Dendritic cell treated with granulocyte-macrophage colony-stimulating factor and Interleukin-4, amounts not matched to agents 40 ng/mL and 50 ng/mL, for 4 days (primary cell): ENCODE results near the gene C5orf63.
"Not testable (repeated sequence)": the region's sequence is repeated elsewhere in the genome, so short reads cannot be mapped to it uniquely, and the experiment has no call there.

Experiments used
- H3K27ac Mint-ChIP-seq: one replicate; pipeline ENCODE4 v1.8.0; 2022; ENCODE audit warnings: mild to moderate bottlenecking, mixed read lengths
- H3K27me3 Mint-ChIP-seq: one replicate; pipeline ENCODE4 v1.8.0; 2022; ENCODE audit warnings: mild to moderate bottlenecking, mixed read lengths
- H3K36me3 Mint-ChIP-seq: one replicate; pipeline ENCODE4 v1.8.0; 2022; ENCODE audit warnings: low read depth, mixed read lengths
- H3K4me1 Mint-ChIP-seq: one replicate; pipeline ENCODE4 v1.8.0; 2022; ENCODE audit warnings: low read depth, mixed read lengths
- H3K4me3 Mint-ChIP-seq: one replicate; pipeline ENCODE4 v1.8.0; 2022; ENCODE audit warnings: mild to moderate bottlenecking, moderate library complexity, mixed read lengths
- H3K9me3 Mint-ChIP-seq: one replicate; pipeline ENCODE4 v1.8.0; 2022; ENCODE audit warnings: mixed read lengths
- intact Hi-C: fragments of 100-400 bp; cut with micrococcal nuclease; formaldehyde crosslinking; loops from one replicate; pipeline ENCODE4 v1.15.0; 2022

Gene C5orf63

DNA sequence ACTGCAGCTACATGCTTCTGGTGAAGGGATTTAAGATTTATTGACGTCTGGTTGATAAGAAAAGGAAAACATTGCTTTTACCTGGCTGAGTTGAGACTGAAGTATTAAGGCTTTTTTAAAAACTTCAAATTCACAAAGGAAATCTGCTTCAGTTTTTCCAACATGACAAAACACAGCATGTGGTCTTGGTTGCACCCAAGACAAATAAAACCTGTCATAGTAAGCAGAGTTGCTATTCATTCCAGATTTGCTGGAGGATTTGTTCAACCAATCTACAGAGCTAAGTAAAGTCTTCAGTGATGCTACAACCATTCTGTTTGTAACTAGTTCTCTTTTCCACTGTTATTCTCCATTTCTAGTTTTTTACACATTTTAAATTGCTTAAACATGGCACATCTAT lies 11.3 kb downstream of the C5orf63 start:
- no peaks in the 10 kb centered on the region for H3K4me1 Mint-ChIP-seq
- H3K27me3 Mint-ChIP-seq = no peaks in the 10 kb centered on the region
- H3K4me3 Mint-ChIP-seq = no peak overlapping the region

DNA sequence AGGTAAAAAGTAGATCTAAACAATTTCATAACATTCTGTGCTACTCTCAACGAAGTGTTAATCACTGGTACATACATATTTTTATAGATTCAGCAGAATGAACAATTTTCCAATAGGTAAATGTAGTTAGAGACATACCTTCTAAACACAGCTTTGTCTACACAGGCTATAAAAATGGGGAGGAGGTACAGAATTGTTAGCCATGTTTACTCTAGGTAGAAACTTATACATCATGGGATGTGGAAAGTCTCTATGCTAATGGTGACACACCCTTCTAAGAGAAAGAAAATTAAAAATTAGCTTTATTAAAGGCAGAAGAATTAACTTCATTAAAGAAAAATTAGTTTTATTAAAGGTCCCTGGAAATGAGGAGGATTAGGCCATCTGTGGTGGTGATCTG lies 11.8 kb downstream of the C5orf63 start:
- Mint-ChIP-seq H3K4me3 (no peak overlapping the region), H3K36me3 (no peaks in the 10 kb centered on the region), H3K27ac (no peak overlapping the region), H3K27me3 (no peaks in the 10 kb centered on the region), H3K4me1 (no peaks in the 10 kb centered on the region), H3K9me3 (no peaks in the 10 kb centered on the region)
- intact Hi-C loops = no loop called here

More for the DNA sequence above, 11.3 kb downstream of the C5orf63 start:
- H3K36me3 Mint-ChIP-seq = no peaks in the 10 kb centered on the region
- intact Hi-C loops = no loop called here
- no peaks in the 10 kb centered on the region for H3K9me3 Mint-ChIP-seq
- no peak overlapping the region for H3K27ac Mint-ChIP-seq

- Mint-ChIP-seq H3K27me3 (no peaks in the 10 kb centered on the region), H3K27ac (no peak overlapping the region), H3K4me1 (peaks cover 6% of the 10 kb centered on the region), H3K4me3 (no peak overlapping the region), H3K9me3 (no peaks in the 10 kb centered on the region), H3K36me3 (no peaks in the 10 kb centered on the region)
- intact Hi-C loops = no loop called here
Measured at GRCh38 chr5:127060470-127060985, 12.8 kb downstream of the C5orf63 start.

GRCh38 chr5:127056896-127057295 lies 16.4 kb downstream of the C5orf63 start:
- Mint-ChIP-seq H3K4me1 (peaks cover 6% of the 10 kb centered on the region), H3K27ac (no peak overlapping the region), H3K9me3 (no peaks in the 10 kb centered on the region), H3K36me3 (no peaks in the 10 kb centered on the region), H3K27me3 (no peaks in the 10 kb centered on the region), H3K4me3 (no peak overlapping the region)
- intact Hi-C loops = no loop called here

GRCh38 chr5:127055880-127056653 lies 17.2 kb downstream of the C5orf63 start:
- Mint-ChIP-seq H3K27me3 (no peaks in the 10 kb centered on the region), H3K36me3 (no peaks in the 10 kb centered on the region), H3K4me3 (no peak overlapping the region), H3K4me1 (peaks cover 6% of the 10 kb centered on the region), H3K9me3 (no peaks in the 10 kb centered on the region), H3K27ac (no peak overlapping the region)
- intact Hi-C loops = no loop called here

DNA sequence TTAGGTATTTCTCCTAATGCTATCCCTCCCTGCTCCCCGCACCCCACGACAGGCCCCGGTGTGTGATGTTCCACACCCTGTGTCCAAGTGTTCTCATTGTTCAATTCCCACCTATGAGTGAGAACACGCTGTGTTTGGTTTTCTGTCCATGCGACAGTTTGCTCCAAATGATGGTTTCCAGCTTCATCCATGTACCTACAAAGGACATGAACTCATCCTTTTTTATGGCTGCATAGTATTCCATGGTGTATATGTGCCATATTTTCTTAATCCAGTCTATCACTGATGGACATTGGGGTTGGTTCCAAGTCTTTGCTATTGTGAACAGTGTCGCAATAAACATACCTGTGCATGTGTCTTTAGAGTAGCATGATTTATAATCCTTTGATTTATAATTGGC lies 19.8 kb downstream of the C5orf63 start:
- H3K4me1 Mint-ChIP-seq, H3K9me3 Mint-ChIP-seq, intact Hi-C loops, H3K4me3 Mint-ChIP-seq, H3K27me3 Mint-ChIP-seq, H3K36me3 Mint-ChIP-seq, H3K27ac Mint-ChIP-seq: not testable (repeated sequence)

DNA sequence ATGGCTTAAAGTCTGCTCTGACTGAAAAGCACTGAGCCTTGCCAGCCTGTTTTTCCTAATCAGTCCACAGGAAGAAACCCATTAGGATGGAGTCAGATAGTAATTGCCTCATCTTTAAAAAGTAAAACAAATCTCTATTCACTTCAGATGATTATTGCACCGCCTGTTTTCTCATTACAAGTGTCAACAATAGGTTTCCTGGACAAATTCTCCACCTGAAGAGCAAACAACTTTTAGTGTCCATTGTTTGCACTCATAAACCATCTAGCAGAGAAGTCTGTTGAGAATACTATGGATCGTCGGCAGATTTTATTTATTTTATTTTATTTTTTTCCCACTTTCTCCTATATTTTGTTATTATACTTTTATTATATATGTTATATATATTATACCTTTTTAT lies 20.3 kb downstream of the C5orf63 start:
- H3K9me3 Mint-ChIP-seq = no peaks in the 10 kb centered on the region
- intact Hi-C loops = no loop called here
- peaks cover 6% of the 10 kb centered on the region for H3K4me1 Mint-ChIP-seq
- H3K4me3 Mint-ChIP-seq = no peak overlapping the region
- no peaks in the 10 kb centered on the region for H3K27me3 Mint-ChIP-seq
- no peak overlapping the region for H3K27ac Mint-ChIP-seq
- no peaks in the 10 kb centered on the region for H3K36me3 Mint-ChIP-seq

DNA sequence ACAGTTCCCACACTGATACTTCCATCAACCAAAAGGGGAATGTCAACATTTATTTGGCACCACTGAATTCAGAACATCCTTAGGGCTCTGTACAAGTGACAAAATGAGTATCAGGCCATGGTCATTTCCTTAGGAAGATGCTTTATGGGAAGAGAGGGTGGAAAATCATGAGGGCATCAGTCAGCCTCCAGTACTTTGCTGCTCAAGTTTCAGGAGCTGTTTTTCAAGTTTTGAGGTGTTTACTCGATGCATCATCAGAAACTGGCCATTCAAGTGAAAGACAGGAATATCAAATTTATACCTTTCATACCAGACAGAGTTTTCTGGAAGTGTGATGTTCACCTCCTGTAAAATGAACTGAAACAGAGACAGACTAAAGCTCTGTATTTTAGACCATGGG lies 21.7 kb downstream of the C5orf63 start:
- H3K4me1 Mint-ChIP-seq = peaks cover 6% of the 10 kb centered on the region
- no peaks in the 10 kb centered on the region for H3K36me3 Mint-ChIP-seq
- H3K4me3 Mint-ChIP-seq = no peak overlapping the region
- H3K9me3 Mint-ChIP-seq = no peaks in the 10 kb centered on the region
- intact Hi-C loops = no loop called here
- no peaks in the 10 kb centered on the region for H3K27me3 Mint-ChIP-seq
- no peak overlapping the region for H3K27ac Mint-ChIP-seq

GRCh38 chr5:127046343-127047072 lies 26.8 kb downstream of the C5orf63 start:
- intact Hi-C loops = no loop called here
- Mint-ChIP-seq H3K9me3 (no peaks in the 10 kb centered on the region), H3K27me3 (no peaks in the 10 kb centered on the region), H3K36me3 (no peaks in the 10 kb centered on the region), H3K4me1 (peaks cover 2% of the 10 kb centered on the region), H3K4me3 (no peak overlapping the region), H3K27ac (no peak overlapping the region)

- H3K27me3 Mint-ChIP-seq = no peaks in the 10 kb centered on the region
- H3K4me3 Mint-ChIP-seq = no peak overlapping the region
- peaks cover 5% of the 10 kb centered on the region for H3K4me1 Mint-ChIP-seq
- H3K27ac Mint-ChIP-seq = no peak overlapping the region
- intact Hi-C loops = no loop called here
- H3K36me3 Mint-ChIP-seq = no peaks in the 10 kb centered on the region
- H3K9me3 Mint-ChIP-seq = no peaks in the 10 kb centered on the region
Measured at GRCh38 chr5:127042593-127042992, 30.7 kb downstream of the C5orf63 start.

- no peaks in the 10 kb centered on the region for H3K27me3 Mint-ChIP-seq
- intact Hi-C loops = no loop called here
Measured at GRCh38 chr5:127041571-127041970, 31.7 kb downstream of the C5orf63 start.

DNA sequence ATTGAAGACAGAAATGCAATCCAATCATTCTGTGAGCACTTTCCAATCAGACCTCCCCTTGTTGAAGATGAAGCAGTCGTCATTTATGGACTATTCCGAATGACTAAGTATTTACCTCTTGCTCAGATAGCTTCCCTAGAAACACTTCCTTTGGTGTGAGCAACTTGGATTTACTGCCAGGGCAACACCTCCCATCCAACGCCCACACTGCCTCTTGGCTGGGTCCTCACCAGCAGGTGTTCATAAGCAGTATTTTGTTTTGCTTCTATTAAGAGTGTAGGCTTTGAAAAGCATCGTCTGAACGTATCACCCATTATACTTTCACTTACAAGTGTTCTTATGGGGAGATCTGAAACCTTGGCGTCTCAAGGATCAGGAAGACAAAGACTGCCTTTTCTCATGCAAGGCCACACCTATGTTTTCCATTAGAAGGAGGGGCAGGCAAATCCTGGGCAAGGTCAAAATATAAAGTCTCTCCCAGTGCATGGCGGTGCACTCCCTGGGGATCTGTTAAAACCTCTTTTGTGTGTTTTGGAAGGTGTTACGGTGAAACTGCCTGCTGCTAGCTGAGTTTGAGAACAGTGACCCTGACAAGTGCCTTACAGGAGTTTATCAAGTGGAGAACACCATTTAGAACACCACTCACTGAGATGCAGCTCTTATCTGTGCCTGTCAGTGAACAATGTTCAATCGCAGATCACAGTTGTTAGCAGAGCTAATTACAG lies 32.3 kb downstream of the C5orf63 start:
- no peak overlapping the region for H3K4me3 Mint-ChIP-seq
- H3K4me1 Mint-ChIP-seq = peaks cover 5% of the 10 kb centered on the region
- H3K36me3 Mint-ChIP-seq = no peaks in the 10 kb centered on the region
- intact Hi-C loops = no loop called here
- no peaks in the 10 kb centered on the region for H3K27me3 Mint-ChIP-seq
- no peak overlapping the region for H3K27ac Mint-ChIP-seq
- no peaks in the 10 kb centered on the region for H3K9me3 Mint-ChIP-seq

More at GRCh38 chr5:127041571-127041970, 31.7 kb downstream of the C5orf63 start:
- no peak overlapping the region for H3K4me3 Mint-ChIP-seq
- no peak overlapping the region for H3K27ac Mint-ChIP-seq
- H3K4me1 Mint-ChIP-seq = peaks cover 5% of the 10 kb centered on the region
- no peaks in the 10 kb centered on the region for H3K36me3 Mint-ChIP-seq
- no peaks in the 10 kb centered on the region for H3K9me3 Mint-ChIP-seq

- Mint-ChIP-seq H3K4me1 (peaks cover 5% of the 10 kb centered on the region), H3K9me3 (no peaks in the 10 kb centered on the region)
Measured at GRCh38 chr5:127038550-127038949, 34.8 kb downstream of the C5orf63 start.

GRCh38 chr5:127031863-127032232 lies 41.5 kb downstream of the C5orf63 start:
- Mint-ChIP-seq H3K4me3 (no peak overlapping the region), H3K9me3 (no peaks in the 10 kb centered on the region), H3K27me3 (peaks cover 46% of the 10 kb centered on the region), H3K27ac (no peak overlapping the region), H3K36me3 (peaks cover 13% of the 10 kb centered on the region), H3K4me1 (peaks cover 14% of the 10 kb centered on the region)
- intact Hi-C loops = no loop called here

More at GRCh38 chr5:127038550-127038949, 34.8 kb downstream of the C5orf63 start:
- Mint-ChIP-seq H3K36me3 (no peaks in the 10 kb centered on the region), H3K4me3 (no peak overlapping the region), H3K27ac (no peak overlapping the region), H3K27me3 (peaks cover 7% of the 10 kb centered on the region)
- intact Hi-C loops = no loop called here
